SU-DHL-6 (cell line): ENCODE measurements around the gene TGFB1.

ENCODE experiments used
- H2AFZ ChIP-seq: fragments of 200-600 bp; sonication (generic); 2 replicates; pipeline ENCODE4 v1.6.1; 2014; ENCODE audit warnings: low read depth, mild to moderate bottlenecking, moderate library complexity, mixed read lengths, antibody characterized with exemption, low read length; ENCODE audit not compliant: severe bottlenecking
- H3F3A ChIP-seq: fragments of 200-600 bp; shearing (Covaris generic); 2 replicates; pipeline ENCODE4 v1.6.0; 2016; ENCODE audit warnings: antibody characterized with exemption, mild to moderate bottlenecking; ENCODE audit not compliant: insufficient read depth
- H3K27ac ChIP-seq: fragments of 200-600 bp; sonication (generic); 2 replicates; pipeline ENCODE4 v1.5.1; 2016; ENCODE audit warnings: low read depth, mild to moderate bottlenecking, low read length, moderate library complexity, mixed read lengths
- H3K27me3 ChIP-seq: fragments of 200-600 bp; sonication (generic), shearing (Covaris generic); 2 replicates; pipeline ENCODE4 v1.6.0; 2014; ENCODE audit warnings: mild to moderate bottlenecking, low read length
- H3K36me3 ChIP-seq: fragments of 200-600 bp; sonication (generic); 2 replicates; pipeline ENCODE4 v1.6.1; 2014; ENCODE audit warnings: mild to moderate bottlenecking, low read length, mixed read lengths
- H3K4me2 ChIP-seq: fragments of 300-600, 200-600 bp; shearing (Covaris generic), sonication (generic); 2 replicates; pipeline ENCODE4 v1.6.0; 2014; ENCODE audit warnings: low read length, low read depth, mild to moderate bottlenecking; ENCODE audit not compliant: poor library complexity, severe bottlenecking
- H3K4me3 ChIP-seq: fragments of 200-600 bp; sonication (generic); 2 replicates; pipeline ENCODE4 v1.5.1; 2014; ENCODE audit warnings: antibody characterized with exemption, low read length, mild to moderate bottlenecking, mixed read lengths; ENCODE audit not compliant: insufficient read depth, poor library complexity, severe bottlenecking
- H3K79me2 ChIP-seq: fragments of 200-600 bp; sonication (generic); 2 replicates; pipeline ENCODE4 v1.6.1; 2014; ENCODE audit warnings: mild to moderate bottlenecking, low read length, moderate library complexity; ENCODE audit not compliant: insufficient read depth
- H3K9ac ChIP-seq: fragments of 200-600 bp; sonication (generic); 2 replicates; pipeline ENCODE4 v1.7.0; 2014; ENCODE audit warnings: mild to moderate bottlenecking, low read length
- H3K9me2 ChIP-seq: fragments of 200-600 bp; sonication (generic); replicated peaks from 2 replicates; pipeline ENCODE4 v1.6.1; 2014; ENCODE audit warnings: low read length; ENCODE audit not compliant: insufficient read depth
- H3K9me3 ChIP-seq: fragments of 200-600 bp; sonication (generic); 2 replicates; pipeline ENCODE4 v1.6.1; 2014; ENCODE audit warnings: low read length, mixed read lengths; ENCODE audit not compliant: insufficient read depth
- H4K20me1 ChIP-seq: fragments of 200-600 bp; sonication (generic); 2 replicates; pipeline ENCODE4 v1.6.1; 2014; ENCODE audit warnings: low read depth, mild to moderate bottlenecking, antibody characterized with exemption, low read length, moderate library complexity, mixed read lengths
- EZH2phosphoT487 ChIP-seq: fragments of 200-600 bp; sonication (generic), shearing (Covaris generic); conservative IDR thresholded peaks from 2 replicates; pipeline ENCODE4 v1.6.1; 2018; ENCODE audit warnings: mild to moderate bottlenecking, antibody characterized with exemption, low read length, moderate library complexity, mixed read lengths
- TF ChIP-seq, protein P1 (sequence below): fragments of 200-600 bp; sonication (generic); IDR thresholded peaks from one replicate; pipeline ENCODE4 v1.5.1; 2017; ENCODE audit warnings: antibody characterized with exemption, mild to moderate bottlenecking, low read length, moderate library complexity; ENCODE audit not compliant: insufficient read depth, poor library complexity, severe bottlenecking

Gene TGFB1

DNA sequence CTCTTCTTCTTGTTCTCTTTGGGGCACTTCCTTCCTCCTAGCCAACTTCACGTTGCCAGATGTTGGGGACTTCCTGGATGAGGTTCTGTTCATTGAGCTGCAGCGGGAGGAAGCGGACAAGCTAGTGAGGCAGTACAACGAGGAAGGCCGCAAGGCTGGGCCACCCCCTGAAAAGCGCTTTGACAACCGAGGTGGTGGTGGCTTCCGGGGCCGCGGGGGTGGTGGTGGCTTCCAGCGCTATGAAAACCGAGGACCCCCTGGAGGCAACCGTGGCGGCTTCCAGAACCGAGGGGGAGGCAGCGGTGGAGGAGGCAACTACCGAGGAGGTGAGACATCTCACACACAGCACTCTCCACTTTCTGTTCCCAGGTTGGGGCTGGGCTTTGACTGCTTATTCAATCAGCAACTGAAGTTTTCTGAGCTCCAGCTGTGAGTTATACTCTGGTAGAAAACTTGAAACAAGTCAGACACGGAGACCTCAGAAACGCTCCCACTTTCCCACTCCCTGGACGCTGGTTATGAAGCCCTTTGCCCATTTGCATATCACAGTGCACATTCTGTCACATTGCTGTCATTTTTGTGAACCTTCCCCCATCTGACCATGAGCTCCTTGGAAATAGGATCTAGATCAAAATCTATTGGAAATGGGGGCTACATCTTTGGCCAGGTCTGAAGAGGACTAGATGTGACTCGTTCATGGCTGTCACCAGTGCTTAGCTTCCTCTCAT, 50.9 kb downstream of the TGFB1 start:
- Histone ChIP-seq H3K4me2 (no peak overlapping the region), H2AFZ (no peak overlapping the region), H3K27me3 (no peaks in the 10 kb centered on the region), H3K9me3 (no peaks in the 10 kb centered on the region), H4K20me1 (no peaks in the 10 kb centered on the region), H3K27ac (no peak overlapping the region), H3K79me2 (no peaks in the 10 kb centered on the region), H3F3A (peaks cover 18% of the 10 kb centered on the region), H3K36me3 (peaks cover 27% of the 10 kb centered on the region), H3K9ac (no peak overlapping the region), H3K4me3 (no peak overlapping the region), H3K9me2 (no peaks in the 10 kb centered on the region)
- no peak for TF ChIP-seq EZH2phosphoT487
- TF ChIP-seq, protein P1, sequence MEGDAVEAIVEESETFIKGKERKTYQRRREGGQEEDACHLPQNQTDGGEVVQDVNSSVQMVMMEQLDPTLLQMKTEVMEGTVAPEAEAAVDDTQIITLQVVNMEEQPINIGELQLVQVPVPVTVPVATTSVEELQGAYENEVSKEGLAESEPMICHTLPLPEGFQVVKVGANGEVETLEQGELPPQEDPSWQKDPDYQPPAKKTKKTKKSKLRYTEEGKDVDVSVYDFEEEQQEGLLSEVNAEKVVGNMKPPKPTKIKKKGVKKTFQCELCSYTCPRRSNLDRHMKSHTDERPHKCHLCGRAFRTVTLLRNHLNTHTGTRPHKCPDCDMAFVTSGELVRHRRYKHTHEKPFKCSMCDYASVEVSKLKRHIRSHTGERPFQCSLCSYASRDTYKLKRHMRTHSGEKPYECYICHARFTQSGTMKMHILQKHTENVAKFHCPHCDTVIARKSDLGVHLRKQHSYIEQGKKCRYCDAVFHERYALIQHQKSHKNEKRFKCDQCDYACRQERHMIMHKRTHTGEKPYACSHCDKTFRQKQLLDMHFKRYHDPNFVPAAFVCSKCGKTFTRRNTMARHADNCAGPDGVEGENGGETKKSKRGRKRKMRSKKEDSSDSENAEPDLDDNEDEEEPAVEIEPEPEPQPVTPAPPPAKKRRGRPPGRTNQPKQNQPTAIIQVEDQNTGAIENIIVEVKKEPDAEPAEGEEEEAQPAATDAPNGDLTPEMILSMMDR: no peak

DNA sequence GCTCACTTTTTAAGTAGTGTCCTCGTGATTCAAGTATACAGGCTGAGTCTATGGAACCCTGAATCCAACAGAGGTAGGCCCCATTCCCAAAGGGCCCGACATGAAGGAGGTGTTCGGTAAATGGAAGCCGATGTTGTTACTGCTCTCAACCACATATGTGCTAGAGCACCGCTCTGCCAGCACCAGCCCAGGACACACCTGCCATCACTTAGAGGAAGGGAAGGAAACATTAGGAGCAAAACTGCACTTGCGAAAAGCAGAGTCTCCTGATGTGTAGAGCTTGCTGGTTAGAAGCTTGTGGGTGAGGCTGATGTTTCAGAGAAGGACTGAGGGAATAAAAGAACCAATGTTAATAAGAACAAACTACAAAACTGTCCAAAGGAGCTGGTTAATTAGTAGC, 53.2 kb downstream of the TGFB1 start:
- Histone ChIP-seq H4K20me1 (no peaks in the 10 kb centered on the region), H3K4me3 (no peak overlapping the region), H3K9me2 (no peaks in the 10 kb centered on the region)

GRCh38 chr19:41299755-41300089, 54.0 kb downstream of the TGFB1 start:
- TF ChIP-seq, protein P1: no peak
- TF ChIP-seq EZH2phosphoT487: no peak
- Histone ChIP-seq H3K36me3 (peaks cover 29% of the 10 kb centered on the region; the same call in 1 of the 2 replicates), H3K27ac (no peak overlapping the region), H2AFZ (no peak overlapping the region), H3K9ac (no peak overlapping the region), H3K4me2 (no peak overlapping the region), H3F3A (0 out of 2 replicates have a peak, but pooled peaks cover 3% of the 10 kb centered on the region), H3K79me2 (0 out of 2 replicates have a peak, but pooled peaks cover 3% of the 10 kb centered on the region), H3K9me3 (no peaks in the 10 kb centered on the region), H4K20me1 (peaks cover 4% of the 10 kb centered on the region; the same call in 1 of the 2 replicates), H3K4me3 (no peak overlapping the region), H3K9me2 (no peaks in the 10 kb centered on the region), H3K27me3 (no peaks in the 10 kb centered on the region)

More for the DNA sequence above, 53.2 kb downstream of the TGFB1 start:
- Histone ChIP-seq H3K79me2 (no peaks in the 10 kb centered on the region), H3K9me3 (no peaks in the 10 kb centered on the region), H3K27ac (no peak overlapping the region), H3K4me2 (no peak overlapping the region), H3K27me3 (no peaks in the 10 kb centered on the region), H3F3A (0 out of 2 replicates have a peak, but pooled peaks cover 4% of the 10 kb centered on the region), H3K36me3 (peaks cover 27% of the 10 kb centered on the region; the same call in 1 of the 2 replicates), H3K9ac (no peak overlapping the region), H2AFZ (no peak overlapping the region)
- TF ChIP-seq EZH2phosphoT487: no peak
- TF ChIP-seq, protein P1: no peak
